ENCODE measurements around the gene ALDH1A2. TPM values are rescaled to one million over a fixed set of nuclear protein-coding genes. Genes with fewer than 3 reads are reported as not detected.

The ALDH1A2 gene
- total RNA-seq, 1 experiment from 2014 or later = 1.5 TPM

DNA sequence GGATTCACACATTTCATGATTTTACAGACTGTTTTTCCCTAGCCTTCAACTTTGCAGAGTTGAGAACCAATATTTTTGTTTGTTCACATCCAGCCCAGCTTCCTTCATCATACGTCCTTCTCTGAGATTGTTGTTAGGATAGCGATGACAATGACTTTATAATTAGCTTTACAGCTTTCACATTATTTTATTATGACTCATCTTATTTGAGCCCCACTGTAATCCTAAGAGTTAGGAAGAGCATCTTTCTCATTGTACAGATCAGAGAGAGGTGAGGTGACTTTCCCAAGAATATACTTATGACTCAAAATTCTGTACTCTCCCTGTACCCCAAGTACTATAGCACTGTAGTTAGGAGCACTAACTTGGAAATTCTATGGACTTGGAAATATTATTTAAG, 156.1 kb downstream of the ALDH1A2 start:
- H3K4me3 ChIP-seq (ENCODE audit: low read depth, low read length, poor library complexity, severe bottlenecking) = no peak overlapping the region
- H3K4me1 ChIP-seq (ENCODE audit: insufficient read depth, low read length, poor library complexity, severe bottlenecking) = no peaks in the 10 kb centered on the region
- no peaks in the 10 kb centered on the region for H3K27me3 ChIP-seq (replicated peaks; ENCODE audit: insufficient read depth, low read depth, low read length, poor library complexity)
- no peaks in the 10 kb centered on the region for H3K9me3 ChIP-seq (ENCODE audit: low read depth, low read length, poor library complexity, severe bottlenecking)
- no TSS peak for BruUV-seq (replicated peaks)
- ChIA-PET POLR2A (ENCODE audit: low non-redundant PET) (no interaction called here), CTCF (no interaction called here)
- DNase-seq (ENCODE audit: low spot score) = no peak
- TF ChIP-seq, protein P1, sequence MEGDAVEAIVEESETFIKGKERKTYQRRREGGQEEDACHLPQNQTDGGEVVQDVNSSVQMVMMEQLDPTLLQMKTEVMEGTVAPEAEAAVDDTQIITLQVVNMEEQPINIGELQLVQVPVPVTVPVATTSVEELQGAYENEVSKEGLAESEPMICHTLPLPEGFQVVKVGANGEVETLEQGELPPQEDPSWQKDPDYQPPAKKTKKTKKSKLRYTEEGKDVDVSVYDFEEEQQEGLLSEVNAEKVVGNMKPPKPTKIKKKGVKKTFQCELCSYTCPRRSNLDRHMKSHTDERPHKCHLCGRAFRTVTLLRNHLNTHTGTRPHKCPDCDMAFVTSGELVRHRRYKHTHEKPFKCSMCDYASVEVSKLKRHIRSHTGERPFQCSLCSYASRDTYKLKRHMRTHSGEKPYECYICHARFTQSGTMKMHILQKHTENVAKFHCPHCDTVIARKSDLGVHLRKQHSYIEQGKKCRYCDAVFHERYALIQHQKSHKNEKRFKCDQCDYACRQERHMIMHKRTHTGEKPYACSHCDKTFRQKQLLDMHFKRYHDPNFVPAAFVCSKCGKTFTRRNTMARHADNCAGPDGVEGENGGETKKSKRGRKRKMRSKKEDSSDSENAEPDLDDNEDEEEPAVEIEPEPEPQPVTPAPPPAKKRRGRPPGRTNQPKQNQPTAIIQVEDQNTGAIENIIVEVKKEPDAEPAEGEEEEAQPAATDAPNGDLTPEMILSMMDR (conservative IDR thresholded peaks at IDR 0.05; ENCODE audit: low read depth, low read length) = no peak
- no peak for TF ChIP-seq EZH2 (IDR thresholded peaks at IDR 0.05; ENCODE audit: borderline replicate concordance, low read depth, low read length, poor library complexity, severe bottlenecking)
- no peaks in the 10 kb centered on the region for H3K36me3 ChIP-seq (ENCODE audit: insufficient read depth, low read length, poor library complexity, severe bottlenecking)
- no peak overlapping the region for H3K27ac ChIP-seq (ENCODE audit: low read depth, low read length, poor library complexity, severe bottlenecking)
- intact Hi-C loops (cut with micrococcal nuclease; ENCODE audit: unreplicated experiment) = no loop called here

DNA sequence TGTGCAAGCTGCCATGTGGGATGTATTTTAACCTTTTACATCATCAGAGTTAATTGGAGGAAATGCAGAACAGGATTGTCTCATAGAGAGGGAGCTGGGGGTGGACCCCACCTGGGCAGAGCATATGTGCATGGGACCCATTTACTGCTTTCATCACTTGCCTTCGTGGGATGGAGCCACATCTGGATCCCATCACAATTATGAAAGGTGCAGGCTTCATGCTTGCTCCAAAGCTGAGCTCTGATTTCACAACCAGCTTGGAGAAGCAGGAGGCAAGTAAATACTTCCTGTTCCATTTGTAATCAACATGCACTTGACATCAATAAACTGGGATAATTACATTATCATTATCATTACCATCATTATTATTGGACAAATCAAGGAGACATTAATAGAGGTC, 161.9 kb downstream of the ALDH1A2 start:
- peak; percentile 35 for DNase-seq (ENCODE audit: low spot score)
- intact Hi-C loops (cut with micrococcal nuclease; ENCODE audit: unreplicated experiment) = no loop called here
- POLR2A ChIA-PET (ENCODE audit: low non-redundant PET) = no interaction called here
- Histone ChIP-seq H3K9me3 (ENCODE audit: low read depth, low read length, poor library complexity, severe bottlenecking) (no peaks in the 10 kb centered on the region), H3K27me3 (replicated peaks; ENCODE audit: insufficient read depth, low read depth, low read length, poor library complexity) (no peaks in the 10 kb centered on the region), H3K36me3 (ENCODE audit: insufficient read depth, low read length, poor library complexity, severe bottlenecking) (no peaks in the 10 kb centered on the region), H3K4me1 (ENCODE audit: insufficient read depth, low read length, poor library complexity, severe bottlenecking) (no peaks in the 10 kb centered on the region), H3K4me3 (ENCODE audit: low read depth, low read length, poor library complexity, severe bottlenecking) (no peak overlapping the region), H3K27ac (ENCODE audit: low read depth, low read length, poor library complexity, severe bottlenecking) (no peak overlapping the region)
- no TSS peak for BruUV-seq (replicated peaks)
- TF ChIP-seq EZH2 (IDR thresholded peaks at IDR 0.05; ENCODE audit: borderline replicate concordance, low read depth, low read length, poor library complexity, severe bottlenecking) = no peak
- TF ChIP-seq, protein P1 (conservative IDR thresholded peaks at IDR 0.05; ENCODE audit: low read depth, low read length) = no peak
- CTCF ChIA-PET = no interaction called here

Other genes starting within 250 kb of the ALDH1A2 start
- gene AQP9, start 72.7 kb upstream of the ALDH1A2 start, total RNA-seq (2021) = not detected in 2 replicates